GM12878 (cell line): ENCODE measurements around the gene HAGHL. TPM values are rescaled to one million over a fixed set of nuclear protein-coding genes. Genes with fewer than 3 reads are reported as not detected.

Experiments
- BRCA1 ChIP-seq: IDR thresholded peaks from 2 replicates; pipeline ENCODE4 v1.6.1; 2011; ENCODE audit warnings: low read depth, low read length, improper control_type of control experiment
- CREM ChIP-seq: IDR thresholded peaks from 2 replicates; pipeline ENCODE4 v1.6.1; 2014; ENCODE audit warnings: antibody characterized with exemption, low read depth
- EGR1 ChIP-seq, 2 experiments: IDR thresholded peaks; 1 replicate in 1 of 2; 2 replicates in 1 of 2; pipeline ENCODE4 v1.6.1; 2011 to 2012; ENCODE audit warnings: low read depth in 2 of 2, low read length in 2 of 2, borderline replicate concordance in 1 of 2, mild to moderate bottlenecking in 1 of 2, moderate library complexity in 1 of 2
- HDAC6 ChIP-seq: fragments of 200-600 bp; sonication (generic); IDR thresholded peaks from one replicate; pipeline ENCODE4 v1.8.0; 2017; ENCODE audit warnings: antibody characterized with exemption; ENCODE audit not compliant: unreplicated experiment
- HDGF ChIP-seq: fragments of 450-650 bp; IDR thresholded peaks from 2 replicates; pipeline ENCODE4 v1.6.1; 2016; ENCODE audit warnings: antibody characterized with exemption
- IKZF1 ChIP-seq: fragments of 450-650 bp; conservative IDR thresholded peaks from 2 replicates; pipeline ENCODE4 v1.6.1; 2017; ENCODE audit warnings: antibody characterized with exemption, mild to moderate bottlenecking
- JUNB ChIP-seq: IDR thresholded peaks from 2 replicates; pipeline ENCODE4 v1.6.1; 2016; ENCODE audit warnings: antibody characterized with exemption, mild to moderate bottlenecking
- LARP7 ChIP-seq: fragments of 450-650 bp; IDR thresholded peaks from 2 replicates; pipeline ENCODE4 v1.6.1; 2017; ENCODE audit warnings: mild to moderate bottlenecking
- POLR2AphosphoS5 ChIP-seq: IDR thresholded peaks from 2 replicates; pipeline ENCODE4 v1.6.1; 2011; ENCODE audit warnings: mild to moderate bottlenecking, low read length, inconsistent platforms
- RUNX3 ChIP-seq: IDR thresholded peaks from 2 replicates; pipeline ENCODE4 v1.6.1; 2012; ENCODE audit warnings: low read length, inconsistent platforms
- SKIL ChIP-seq: fragments of 450-650 bp; IDR thresholded peaks from 2 replicates; pipeline ENCODE4 v1.6.1; 2017; ENCODE audit warnings: mild to moderate bottlenecking, low read depth, inconsistent platforms; ENCODE audit not compliant: poor library complexity, severe bottlenecking
- SMAD1 ChIP-seq: fragments of 450-650 bp; IDR thresholded peaks from 2 replicates; pipeline ENCODE4 v1.6.1; 2018; ENCODE audit warnings: mild to moderate bottlenecking, low read depth; ENCODE audit not compliant: partially characterized antibody
- SMARCA5 ChIP-seq: fragments of 450-650 bp; IDR thresholded peaks from 2 replicates; pipeline ENCODE4 v1.6.1; 2017; ENCODE audit warnings: mild to moderate bottlenecking
- SREBF1 ChIP-seq: IDR thresholded peaks from 2 replicates; pipeline ENCODE4 v1.6.1; 2012; ENCODE audit warnings: mild to moderate bottlenecking, low read length
- SUPT20H ChIP-seq: IDR thresholded peaks from 2 replicates; pipeline ENCODE4 v1.6.1; 2011; ENCODE audit warnings: low read depth, mild to moderate bottlenecking, low read length, moderate library complexity, borderline replicate concordance; ENCODE audit not compliant: control insufficient read depth
- TBL1XR1 ChIP-seq: IDR thresholded peaks from 2 replicates; pipeline ENCODE4 v1.6.1; 2012; ENCODE audit warnings: low read depth, low read length, improper control_type of control experiment
- TCF3 ChIP-seq: IDR thresholded peaks from 2 replicates; pipeline ENCODE4 v1.6.1; 2012; ENCODE audit warnings: low read depth, mild to moderate bottlenecking, low read length, borderline replicate concordance; ENCODE audit not compliant: insufficient read depth
- TCF7 ChIP-seq: IDR thresholded peaks from 2 replicates; pipeline ENCODE4 v1.6.1; 2014; ENCODE audit warnings: antibody characterized with exemption, borderline replicate concordance
- YY1 ChIP-seq: IDR thresholded peaks from 2 replicates; pipeline ENCODE4 v1.6.1; 2011; ENCODE audit warnings: low read depth, mild to moderate bottlenecking, low read length
- ZBED1 ChIP-seq: IDR thresholded peaks from 2 replicates; pipeline ENCODE4 v1.6.1; 2016; ENCODE audit warnings: borderline replicate concordance
- ZSCAN29 ChIP-seq: fragments of 450-650 bp; IDR thresholded peaks from 2 replicates; pipeline ENCODE4 v1.6.1; 2017; ENCODE audit warnings: mild to moderate bottlenecking, moderate library complexity
- polyA plus RNA-seq, 11 experiments: library from polyadenylated mRNA; depleted of rRNA in 4 of 11; unstranded in 6 of 11; stranded (reverse) in 5 of 11; fragments of >200 nt; fragmentation: Nextera tagmentation in 4 of 11; fragmentation: Illumina TruSeq in 1 of 11; extraction: Ambion mirVana in 4 of 11; extraction: Trizol in 1 of 11; gene quantifications; 1 replicate in 1 of 11; 2 replicates in 10 of 11; pipeline versions ENCODE4 v1.2.1 to v1.2.3, GENCODE V29; 2011 to 2016; ENCODE audit warnings: inconsistent platforms in 2 of 11, missing spikeins in 2 of 11, low read depth in 1 of 11
- total RNA-seq, 4 experiments: library from RNA; depleted of rRNA in 3 of 4; stranded (reverse); fragments of >200 nt in 3 of 4; fragmentation: Illumina TruSeq in 1 of 4; extraction: Trizol in 1 of 4; gene quantifications; 2 replicates each; pipeline versions ENCODE4 v1.2.1 to v1.2.3, GENCODE V29; 2013 to 2021
- TF ChIP-seq, protein P1 (sequence below): fragments of 450-650 bp; IDR thresholded peaks from 2 replicates; pipeline ENCODE4 v1.6.1; 2018; ENCODE audit warnings: mild to moderate bottlenecking, low read depth, moderate library complexity; ENCODE audit not compliant: partially characterized antibody

The HAGHL gene
- total and polyA plus RNA-seq, 10 of the 15 experiments (the other 5 are each of a cell fraction or from before 2014, with no cell fraction given): 0.23 to 44.6 (median 16.4) TPM

GRCh38 chr16:684071-684794 is 42.7 kb upstream of the HAGHL start, which contains the start of gene JMJD8 (continued):
- TF ChIP-seq SMARCA5 (no peak), JUNB (no peak), CREM (peak; percentile 80; the same call in 1 of the 2 replicates), SREBF1 (no peak), TBL1XR1 (no peak), SUPT20H (no peak), HDGF (peak; percentile 31; the same call in 1 of the 2 replicates), ZBED1 (no peak; the same call in 1 of the 2 replicates), HDAC6 (peak; percentile 58), SKIL (no peak), BRCA1 (no peak), RUNX3 (no peak), POLR2AphosphoS5 (0 out of 2 replicates have a peak, but pooled peaks have one; percentile 79), EGR1 (IDR thresholded peaks at IDR 0.05; ENCODE audit: borderline replicate concordance in 1 of 2, low read depth in 2 of 2, low read length in 2 of 2) (peak; percentile 5 to 45; a peak in 1 of 3 replicates), TCF3 (peak; percentile 26; the same call in 1 of the 2 replicates), IKZF1 (peak; percentile 79; the same call in 1 of the 2 replicates), LARP7 (no peak; the same call in 1 of the 2 replicates), SMAD1 (no peak), TCF7 (no peak), ZSCAN29 (0 out of 2 replicates have a peak, but pooled peaks have one; percentile 20), YY1 (peak; percentile 96)
- TF ChIP-seq, protein P1, sequence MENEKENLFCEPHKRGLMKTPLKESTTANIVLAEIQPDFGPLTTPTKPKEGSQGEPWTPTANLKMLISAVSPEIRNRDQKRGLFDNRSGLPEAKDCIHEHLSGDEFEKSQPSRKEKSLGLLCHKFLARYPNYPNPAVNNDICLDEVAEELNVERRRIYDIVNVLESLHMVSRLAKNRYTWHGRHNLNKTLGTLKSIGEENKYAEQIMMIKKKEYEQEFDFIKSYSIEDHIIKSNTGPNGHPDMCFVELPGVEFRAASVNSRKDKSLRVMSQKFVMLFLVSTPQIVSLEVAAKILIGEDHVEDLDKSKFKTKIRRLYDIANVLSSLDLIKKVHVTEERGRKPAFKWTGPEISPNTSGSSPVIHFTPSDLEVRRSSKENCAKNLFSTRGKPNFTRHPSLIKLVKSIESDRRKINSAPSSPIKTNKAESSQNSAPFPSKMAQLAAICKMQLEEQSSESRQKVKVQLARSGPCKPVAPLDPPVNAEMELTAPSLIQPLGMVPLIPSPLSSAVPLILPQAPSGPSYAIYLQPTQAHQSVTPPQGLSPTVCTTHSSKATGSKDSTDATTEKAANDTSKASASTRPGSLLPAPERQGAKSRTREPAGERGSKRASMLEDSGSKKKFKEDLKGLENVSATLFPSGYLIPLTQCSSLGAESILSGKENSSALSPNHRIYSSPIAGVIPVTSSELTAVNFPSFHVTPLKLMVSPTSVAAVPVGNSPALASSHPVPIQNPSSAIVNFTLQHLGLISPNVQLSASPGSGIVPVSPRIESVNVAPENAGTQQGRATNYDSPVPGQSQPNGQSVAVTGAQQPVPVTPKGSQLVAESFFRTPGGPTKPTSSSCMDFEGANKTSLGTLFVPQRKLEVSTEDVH: no peak
